Stomach smooth muscle (tissue), 2 donors: ENCODE measurements around the gene TARP.
"Not testable (repeated sequence)": the region's sequence is repeated elsewhere in the genome, so short reads cannot be mapped to it uniquely, and the experiment has no call there.

ENCODE experiments used
- H3K27ac ChIP-seq: one replicate; pipeline ENCODE4 v1.7.0; 2013; ENCODE audit warnings: mild to moderate bottlenecking, low read length, inconsistent platforms
- H3K27me3 ChIP-seq, 2 donors: one replicate each; pipeline ENCODE4 v1.7.0; 2013; ENCODE audit warnings: low read length in 2 of 2; ENCODE audit not compliant: insufficient read depth in 2 of 2, control insufficient read depth in 1 of 2
- H3K36me3 ChIP-seq, 2 donors: one replicate each; pipeline ENCODE4 v1.7.0; 2013; ENCODE audit warnings: low read length in 2 of 2; ENCODE audit not compliant: control insufficient read depth in 2 of 2, insufficient read depth in 2 of 2
- H3K4me1 ChIP-seq: one replicate; pipeline ENCODE4 v1.7.0; 2013; ENCODE audit warnings: low read length; ENCODE audit not compliant: control insufficient read depth, insufficient read depth
- H3K4me3 ChIP-seq, 2 donors: one replicate each; pipeline ENCODE4 v1.7.0; 2013; ENCODE audit warnings: low read length in 2 of 2
- H3K9ac ChIP-seq, 2 donors: one replicate each; pipeline ENCODE4 v1.7.0; 2013; ENCODE audit warnings: low read length in 2 of 2, mild to moderate bottlenecking in 1 of 2
- H3K9me3 ChIP-seq, 2 donors: one replicate each; pipeline ENCODE4 v1.7.0; 2013; ENCODE audit warnings: low read length in 2 of 2; ENCODE audit not compliant: control insufficient read depth in 2 of 2
- donor health status: healthy.
- donor health status: Pancreatic carcinoma.

TARP gene

GRCh38 chr7:38239129-38239528 is 34.3 kb downstream of the TARP start:
- not testable (repeated sequence) for H3K9me3 ChIP-seq, H3K4me3 ChIP-seq, H3K9ac ChIP-seq, H3K36me3 ChIP-seq, H3K27me3 ChIP-seq, H3K27ac ChIP-seq, H3K4me1 ChIP-seq

- Histone ChIP-seq H3K4me1 (no peaks in the 10 kb centered on the region), H3K9me3 (no peaks in the 10 kb centered on the region), H3K36me3 (peaks cover 0 to 1% of the 10 kb centered on the region in 2 donors), H3K9ac (no peak overlapping the region), H3K27ac (no peak overlapping the region), H3K4me3 (no peak overlapping the region), H3K27me3 (no peaks in the 10 kb centered on the region)
Observed at GRCh38 chr7:38235606-38236005, 37.8 kb downstream of the TARP start.

- H3K4me1 ChIP-seq, H3K4me3 ChIP-seq, H3K27ac ChIP-seq, H3K36me3 ChIP-seq, H3K9ac ChIP-seq, H3K9me3 ChIP-seq, H3K27me3 ChIP-seq: not testable (repeated sequence)
Observed at GRCh38 chr7:38234759-38235158, 38.7 kb downstream of the TARP start.

GRCh38 chr7:38232502-38233366 is 40.7 kb downstream of the TARP start:
- Histone ChIP-seq H3K4me1 (no peaks in the 10 kb centered on the region), H3K27ac (no peak overlapping the region), H3K36me3 (peaks cover 7 to 16% of the 10 kb centered on the region in 2 donors), H3K9ac (no peak overlapping the region), H3K4me3 (no peak overlapping the region), H3K27me3 (no peaks in the 10 kb centered on the region), H3K9me3 (no peaks in the 10 kb centered on the region)

GRCh38 chr7:38229884-38230642 is 43.4 kb downstream of the TARP start:
- no peak overlapping the region for H3K27ac ChIP-seq
- no peak overlapping the region for H3K9ac ChIP-seq
- no peaks in the 10 kb centered on the region for H3K9me3 ChIP-seq
- H3K4me3 ChIP-seq: no peak overlapping the region
- no peaks in the 10 kb centered on the region for H3K4me1 ChIP-seq
- H3K36me3 ChIP-seq: peaks cover 14 to 21% of the 10 kb centered on the region in 2 donors
- no peaks in the 10 kb centered on the region for H3K27me3 ChIP-seq

DNA sequence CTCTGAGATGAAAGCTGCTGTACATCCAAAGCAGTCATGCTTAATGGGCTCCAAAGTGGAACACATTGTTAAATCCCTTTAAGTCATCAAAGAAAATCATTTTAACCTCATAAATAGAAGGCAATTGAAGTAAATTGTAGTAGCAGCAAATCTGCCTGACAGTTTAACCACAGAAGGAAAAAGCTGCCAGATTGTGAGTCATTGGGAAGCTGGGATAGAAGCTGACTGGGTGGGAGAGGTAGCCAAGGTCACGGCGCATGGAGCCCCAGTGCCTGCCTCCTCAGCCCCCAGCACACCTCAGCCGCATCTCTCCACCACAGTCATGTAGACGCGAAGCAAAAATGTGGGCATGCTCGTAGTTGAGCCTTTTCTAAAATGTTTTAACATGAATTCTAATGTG is 44.0 kb downstream of the TARP start:
- Histone ChIP-seq H3K9me3 (no peaks in the 10 kb centered on the region), H3K36me3 (peaks cover 14 to 21% of the 10 kb centered on the region in 2 donors), H3K4me3 (no peak overlapping the region), H3K9ac (no peak overlapping the region), H3K4me1 (no peaks in the 10 kb centered on the region), H3K27ac (no peak overlapping the region), H3K27me3 (no peaks in the 10 kb centered on the region)

DNA sequence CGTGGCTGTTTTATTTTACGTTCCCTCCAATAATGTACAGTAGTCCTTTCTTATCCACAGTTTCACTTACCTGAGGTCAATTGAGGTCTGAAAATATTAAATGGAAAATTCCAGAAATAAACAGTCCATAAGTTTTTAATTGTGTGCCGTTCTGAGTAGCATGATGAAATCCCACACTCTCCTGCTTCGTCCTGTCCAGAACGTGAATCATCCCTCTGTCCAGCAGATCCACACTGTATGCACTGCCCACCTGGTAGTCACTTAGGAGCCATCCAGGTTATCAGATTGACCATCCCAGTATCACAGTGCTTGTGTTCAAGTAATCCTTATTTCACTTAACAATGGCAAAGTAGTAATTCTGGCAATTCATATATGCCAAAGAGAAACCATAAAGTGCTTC is 49.0 kb downstream of the TARP start:
- no peaks in the 10 kb centered on the region for H3K4me1 ChIP-seq
- no peaks in the 10 kb centered on the region for H3K9me3 ChIP-seq
- no peak overlapping the region for H3K9ac ChIP-seq
- H3K36me3 ChIP-seq: peaks cover 24 to 27% of the 10 kb centered on the region in 2 donors
- H3K4me3 ChIP-seq: no peak overlapping the region
- no peak overlapping the region for H3K27ac ChIP-seq
- no peaks in the 10 kb centered on the region for H3K27me3 ChIP-seq

DNA sequence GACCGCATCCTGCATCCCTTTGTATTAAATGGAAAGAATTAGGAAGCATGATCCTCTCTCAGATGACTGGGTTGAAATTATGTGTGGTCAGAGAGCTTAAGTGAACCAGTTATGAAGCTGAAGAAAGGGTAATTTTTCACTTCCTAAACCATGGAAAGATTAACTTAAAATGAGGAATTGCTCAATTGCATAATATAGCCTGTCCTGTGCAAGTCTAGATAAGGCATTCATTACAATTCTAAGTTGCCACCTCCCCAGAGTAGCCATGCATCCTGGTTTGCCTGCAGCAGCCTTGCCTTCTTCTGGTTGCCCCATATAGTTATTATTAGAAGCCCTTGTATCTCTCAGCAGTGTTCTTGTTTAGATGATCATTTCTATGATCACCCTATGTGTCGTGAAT is 50.1 kb downstream of the TARP start:
- Histone ChIP-seq H3K36me3 (peaks cover 17 to 26% of the 10 kb centered on the region in 2 donors), H3K27me3 (no peaks in the 10 kb centered on the region), H3K4me1 (no peaks in the 10 kb centered on the region), H3K9me3 (no peaks in the 10 kb centered on the region), H3K9ac (no peak overlapping the region), H3K27ac (no peak overlapping the region), H3K4me3 (no peak overlapping the region)

GRCh38 chr7:38222481-38223096 is 50.8 kb downstream of the TARP start:
- H3K9ac ChIP-seq: no peak overlapping the region
- H3K36me3 ChIP-seq: peaks cover 19 to 26% of the 10 kb centered on the region in 2 donors
- no peaks in the 10 kb centered on the region for H3K9me3 ChIP-seq
- no peak overlapping the region for H3K27ac ChIP-seq
- no peaks in the 10 kb centered on the region for H3K27me3 ChIP-seq
- no peak overlapping the region for H3K4me3 ChIP-seq
- no peaks in the 10 kb centered on the region for H3K4me1 ChIP-seq

GRCh38 chr7:38220452-38220851 is 53.0 kb downstream of the TARP start:
- peaks cover 22 to 25% of the 10 kb centered on the region in 2 donors for H3K36me3 ChIP-seq
- no peak overlapping the region for H3K27ac ChIP-seq
- no peaks in the 10 kb centered on the region for H3K4me1 ChIP-seq
- H3K4me3 ChIP-seq: no peak overlapping the region
- H3K9me3 ChIP-seq: no peaks in the 10 kb centered on the region
- H3K27me3 ChIP-seq: no peaks in the 10 kb centered on the region
- H3K9ac ChIP-seq: no peak overlapping the region
